Epithelial cell of prostate (primary cell): ENCODE results near the gene FRRS1.
"Not testable (repeated sequence)": the region's sequence is repeated elsewhere in the genome, so short reads cannot be mapped to it uniquely, and the experiment has no call there.

Experiments
- DNase-seq: peaks from one replicate; pipeline ENCODE4 v3.0.0-alpha.2; 2011; ENCODE audit warnings: low read depth, low spot score
- H3K27ac ChIP-seq: fragments of 450-650 bp; 2 replicates; pipeline ENCODE4 v1.5.1; 2017; ENCODE audit warnings: mild to moderate bottlenecking

Gene FRRS1, protein sequence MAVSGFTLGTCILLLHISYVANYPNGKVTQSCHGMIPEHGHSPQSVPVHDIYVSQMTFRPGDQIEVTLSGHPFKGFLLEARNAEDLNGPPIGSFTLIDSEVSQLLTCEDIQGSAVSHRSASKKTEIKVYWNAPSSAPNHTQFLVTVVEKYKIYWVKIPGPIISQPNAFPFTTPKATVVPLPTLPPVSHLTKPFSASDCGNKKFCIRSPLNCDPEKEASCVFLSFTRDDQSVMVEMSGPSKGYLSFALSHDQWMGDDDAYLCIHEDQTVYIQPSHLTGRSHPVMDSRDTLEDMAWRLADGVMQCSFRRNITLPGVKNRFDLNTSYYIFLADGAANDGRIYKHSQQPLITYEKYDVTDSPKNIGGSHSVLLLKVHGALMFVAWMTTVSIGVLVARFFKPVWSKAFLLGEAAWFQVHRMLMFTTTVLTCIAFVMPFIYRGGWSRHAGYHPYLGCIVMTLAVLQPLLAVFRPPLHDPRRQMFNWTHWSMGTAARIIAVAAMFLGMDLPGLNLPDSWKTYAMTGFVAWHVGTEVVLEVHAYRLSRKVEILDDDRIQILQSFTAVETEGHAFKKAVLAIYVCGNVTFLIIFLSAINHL

DNA sequence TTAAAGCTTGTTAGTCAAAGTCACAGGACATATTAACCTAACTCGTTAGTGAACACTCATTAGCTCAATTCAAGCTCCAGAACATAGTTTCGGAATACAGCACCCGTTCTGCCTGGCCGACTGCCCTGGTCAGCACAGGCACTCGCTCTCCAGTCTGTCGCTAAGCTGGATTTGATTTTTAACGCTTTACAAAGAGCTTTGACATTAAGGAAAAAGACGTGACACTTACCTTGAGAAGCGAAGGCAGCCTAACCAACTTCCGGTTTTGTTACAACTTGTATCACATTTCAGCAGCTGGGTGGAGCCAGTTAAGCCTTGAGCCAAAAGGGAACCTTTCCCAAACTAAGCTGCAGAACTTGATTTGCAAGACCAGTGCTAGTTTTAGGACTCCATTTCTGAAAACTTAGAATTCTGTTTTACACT lies at the start of gene FRRS1:
Gene FRRS1 (minus strand): TSS at position 258 of the 423 bp plus-strand sequence. CDS start 17,867 bp downstream, outside the sequence.
- H3K27ac ChIP-seq = peak within 1 kb of the TSS; percentile 77
- peak; percentile 72 for DNase-seq

GRCh38 chr1:99814373-99814900 lies 48.0 kb upstream of the FRRS1 start:
- H3K27ac ChIP-seq = peak overlapping the region; percentile 55
- peak; percentile 50 for DNase-seq

DNA sequence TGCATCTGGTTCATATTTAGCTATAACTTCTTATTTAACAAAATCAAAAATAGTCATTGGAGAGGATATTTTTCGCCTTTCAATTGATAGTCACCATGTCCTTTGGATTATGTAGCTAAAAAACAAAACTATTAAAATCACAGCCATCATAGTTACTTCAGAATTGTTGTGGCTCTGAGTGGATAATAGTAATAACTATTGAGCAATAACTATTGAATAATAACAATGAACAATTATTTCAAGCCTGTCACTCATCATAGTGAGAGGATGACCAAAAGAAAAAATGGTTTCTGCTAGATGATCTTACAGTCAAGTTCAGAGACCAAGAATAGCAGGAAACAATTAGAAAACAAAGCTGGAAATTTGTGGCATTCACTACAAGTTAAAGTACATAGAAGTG lies 45.3 kb upstream of the FRRS1 start:
- DNase-seq = no peak

DNA sequence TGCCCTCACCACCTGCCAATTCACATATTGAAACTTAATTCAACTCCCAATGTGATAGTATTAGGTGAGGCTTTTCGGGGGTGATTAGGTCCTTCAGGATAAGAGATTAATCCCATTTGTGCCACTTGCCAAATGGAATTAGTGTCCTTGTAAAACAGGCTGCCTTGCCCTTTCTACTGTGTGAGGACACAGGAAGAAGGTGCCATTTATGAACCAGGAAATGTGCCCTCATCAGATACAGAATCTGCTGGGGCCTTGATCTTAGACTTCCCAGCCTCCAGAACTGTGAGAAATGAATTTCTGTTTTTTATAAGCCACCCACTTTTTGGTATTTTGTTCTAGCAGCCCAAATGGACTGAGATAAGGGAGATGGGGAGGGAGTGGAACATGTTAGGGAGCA lies 44.6 kb upstream of the FRRS1 start:
- H3K27ac ChIP-seq = no peak overlapping the region
- no peak for DNase-seq

More for the DNA sequence above, 45.3 kb upstream of the FRRS1 start:
- H3K27ac ChIP-seq = no peak overlapping the region

DNA sequence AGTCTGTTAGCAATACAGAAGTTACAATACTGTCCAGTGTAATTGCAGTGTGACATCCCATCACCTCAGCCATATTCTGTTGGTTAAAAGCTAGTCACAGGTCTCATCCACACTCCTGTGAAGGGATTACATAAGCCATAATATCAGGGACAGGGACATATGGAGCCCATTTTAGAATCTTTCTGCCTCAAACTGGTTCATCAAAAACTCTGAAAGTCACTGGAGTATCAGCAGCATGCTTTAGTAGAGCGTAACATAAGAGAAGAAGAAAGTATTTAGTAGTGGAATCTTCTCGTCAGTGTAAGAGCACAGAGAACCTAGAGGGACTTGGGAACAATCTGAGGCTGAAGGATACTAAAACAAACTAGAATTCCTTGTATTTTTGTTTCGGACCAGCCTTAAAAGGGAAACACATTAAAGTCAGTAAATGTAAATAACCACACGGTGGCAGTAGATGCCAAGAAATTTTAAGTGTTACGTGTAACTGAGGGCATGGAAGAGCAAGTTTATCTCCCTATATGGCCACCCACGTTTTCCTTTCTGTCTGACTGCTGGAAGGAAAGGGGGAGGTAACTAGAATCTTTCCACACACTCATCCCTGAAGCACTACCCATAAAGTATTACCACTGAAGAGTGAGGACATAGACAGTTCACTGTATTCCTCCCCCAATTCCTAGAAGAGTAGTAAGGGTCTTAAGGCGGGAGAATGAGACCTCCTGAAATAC lies 42.1 kb upstream of the FRRS1 start:
- H3K27ac ChIP-seq = no peak overlapping the region
- DNase-seq = peak; percentile 53

GRCh38 chr1:99806882-99807281 lies 40.4 kb upstream of the FRRS1 start:
- H3K27ac ChIP-seq = no peak overlapping the region
- DNase-seq = no peak

GRCh38 chr1:99801584-99801983 lies 35.1 kb upstream of the FRRS1 start:
- no peak overlapping the region for H3K27ac ChIP-seq
- DNase-seq = no peak

DNA sequence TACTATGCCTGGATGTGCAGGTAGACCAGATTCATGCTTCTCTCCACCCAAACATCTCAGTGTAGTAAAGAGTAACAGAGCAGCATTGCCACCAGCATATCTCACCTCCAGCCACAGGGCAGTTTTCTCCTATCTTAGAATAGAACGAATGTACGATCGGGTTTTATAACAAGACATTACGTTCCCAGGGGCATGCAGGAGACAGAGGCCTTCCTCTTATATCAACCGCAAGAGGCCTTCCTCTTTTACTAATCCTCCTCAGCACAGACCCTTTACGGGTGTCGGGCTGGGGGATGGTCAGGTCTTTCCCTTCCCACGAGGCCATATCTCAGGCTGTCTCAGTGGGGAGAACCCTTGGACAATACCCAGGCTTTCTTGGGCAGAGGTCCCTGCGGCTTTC lies 27.4 kb upstream of the FRRS1 start:
- H3K27ac ChIP-seq, DNase-seq: not testable (repeated sequence)

DNA sequence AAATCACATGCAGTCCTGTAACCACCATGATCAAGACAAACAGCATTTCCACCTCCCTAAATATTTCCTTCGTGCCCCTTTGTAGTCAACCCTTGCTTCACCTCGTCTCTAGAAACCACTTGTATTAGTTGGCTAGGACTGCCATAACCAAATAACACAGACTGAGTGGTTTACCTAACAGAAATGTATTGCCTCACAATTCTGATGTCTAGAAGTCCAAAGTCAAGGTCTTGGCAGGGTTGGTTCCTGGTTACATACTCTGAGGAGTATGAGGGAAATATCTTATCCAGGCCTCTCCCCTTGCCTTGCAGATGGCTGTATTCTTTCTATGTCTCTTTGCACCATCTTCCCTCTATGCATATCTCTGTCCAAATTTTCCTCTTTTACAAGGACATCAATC lies 23.3 kb upstream of the FRRS1 start:
- no peak overlapping the region for H3K27ac ChIP-seq

DNA sequence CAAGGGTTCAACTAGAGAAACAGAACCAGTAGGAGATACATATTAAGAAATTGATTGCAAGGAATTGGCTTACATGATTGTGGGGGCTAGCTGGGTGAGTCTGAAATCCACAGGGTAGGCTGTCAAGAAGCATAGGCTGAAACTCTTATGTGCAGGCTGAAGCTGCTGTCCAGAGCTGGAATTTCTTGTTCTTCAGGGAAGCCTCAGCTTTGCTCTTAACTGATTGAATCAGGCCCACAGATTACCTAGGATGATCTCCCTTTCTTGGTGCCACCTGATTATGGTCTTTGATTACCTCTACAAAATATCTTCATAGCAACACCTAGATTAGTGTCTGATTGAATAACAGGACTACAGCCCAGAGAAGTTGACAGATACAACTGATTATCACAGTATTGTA lies 22.5 kb upstream of the FRRS1 start:
- DNase-seq = no peak
- no peak overlapping the region for H3K27ac ChIP-seq

More for the DNA sequence above, 23.3 kb upstream of the FRRS1 start:
- DNase-seq = no peak

DNA sequence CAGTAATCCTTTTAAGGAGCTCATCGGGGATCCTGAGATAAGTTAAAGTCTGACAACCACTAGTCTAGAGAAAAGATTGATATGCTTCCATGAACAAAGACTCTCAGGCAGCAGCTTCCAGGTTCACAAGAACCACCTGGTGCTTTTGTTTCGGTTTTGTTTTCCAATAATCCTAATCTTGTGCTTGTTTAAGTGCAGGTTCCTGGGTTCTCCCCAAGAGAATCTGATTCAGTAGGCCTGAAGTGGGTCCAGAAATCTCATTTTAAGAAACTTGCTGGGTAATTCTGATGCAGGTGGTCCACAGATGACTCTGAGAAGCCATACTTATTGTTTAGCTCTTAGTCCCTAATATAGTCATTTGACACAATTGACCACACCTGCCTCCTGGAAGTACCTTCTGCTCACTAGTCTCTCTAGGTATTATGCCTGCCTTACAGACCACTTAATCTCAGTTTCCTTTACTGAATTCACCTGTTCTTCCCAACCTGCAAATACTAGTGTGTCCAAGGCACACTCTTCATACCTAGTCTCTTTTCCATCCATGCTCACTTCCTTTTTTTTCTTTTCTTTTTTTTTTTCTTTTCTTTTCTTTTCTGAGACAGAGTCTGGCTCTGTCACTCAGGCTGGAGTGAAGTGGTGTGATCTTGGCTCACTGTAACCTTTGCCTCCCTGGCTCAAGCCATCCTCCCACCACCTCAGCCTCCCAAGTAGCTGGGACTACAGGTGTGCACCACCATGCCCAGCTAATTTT lies 20.5 kb upstream of the FRRS1 start:
- DNase-seq = no peak
- no peak overlapping the region for H3K27ac ChIP-seq

- no peak for DNase-seq
- no peak overlapping the region for H3K27ac ChIP-seq
These were observed 18.4 kb upstream of the FRRS1 start for GRCh38 chr1:99784809-99785255.

DNA sequence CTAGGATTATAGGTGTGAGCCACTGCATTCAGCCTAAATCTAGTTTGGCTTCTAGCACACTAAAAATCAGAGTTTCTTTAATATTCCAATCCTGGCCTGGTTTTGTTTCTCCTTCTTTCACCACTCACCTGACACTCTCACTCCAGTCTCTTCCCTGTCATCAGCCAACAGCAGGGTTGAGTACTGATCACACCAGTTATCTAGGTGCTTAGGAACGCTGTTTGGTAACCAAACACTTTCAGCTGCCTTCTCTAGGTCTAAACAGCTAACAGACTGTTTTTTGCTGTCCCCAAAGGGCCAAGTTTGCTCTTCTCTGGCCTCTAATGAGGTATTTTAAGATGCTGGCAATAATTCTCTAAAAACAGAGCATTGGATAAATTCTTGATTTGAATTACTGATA lies 17.7 kb upstream of the FRRS1 start:
- no peak for DNase-seq
- H3K27ac ChIP-seq = no peak overlapping the region

- DNase-seq = no peak
These were observed 16.5 kb upstream of the FRRS1 start for GRCh38 chr1:99782920-99783319.

DNA sequence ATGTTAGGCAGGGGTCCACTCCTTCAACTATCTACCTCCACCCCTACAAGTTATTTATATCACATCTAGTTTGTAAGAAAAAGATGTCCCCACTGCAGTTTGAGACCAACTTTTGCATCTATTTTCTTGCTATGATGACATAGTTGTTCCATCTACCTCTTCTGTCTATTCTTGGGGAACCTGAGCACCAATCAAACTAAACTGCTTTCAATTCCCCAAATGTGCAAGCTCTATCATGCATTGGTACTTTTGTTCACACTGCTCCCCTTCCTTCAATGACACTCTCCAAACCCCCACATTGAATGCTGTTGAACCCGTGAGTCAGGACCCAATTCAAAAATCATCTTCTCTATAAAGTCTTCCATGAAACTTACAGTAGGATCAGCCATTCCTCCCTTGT lies 16.0 kb upstream of the FRRS1 start:
- DNase-seq = no peak
- no peak overlapping the region for H3K27ac ChIP-seq

More at GRCh38 chr1:99782920-99783319, 16.5 kb upstream of the FRRS1 start:
- H3K27ac ChIP-seq = no peak overlapping the region

- DNase-seq = no peak
- no peak overlapping the region for H3K27ac ChIP-seq
These were observed 15.4 kb upstream of the FRRS1 start for GRCh38 chr1:99781798-99782197.

DNA sequence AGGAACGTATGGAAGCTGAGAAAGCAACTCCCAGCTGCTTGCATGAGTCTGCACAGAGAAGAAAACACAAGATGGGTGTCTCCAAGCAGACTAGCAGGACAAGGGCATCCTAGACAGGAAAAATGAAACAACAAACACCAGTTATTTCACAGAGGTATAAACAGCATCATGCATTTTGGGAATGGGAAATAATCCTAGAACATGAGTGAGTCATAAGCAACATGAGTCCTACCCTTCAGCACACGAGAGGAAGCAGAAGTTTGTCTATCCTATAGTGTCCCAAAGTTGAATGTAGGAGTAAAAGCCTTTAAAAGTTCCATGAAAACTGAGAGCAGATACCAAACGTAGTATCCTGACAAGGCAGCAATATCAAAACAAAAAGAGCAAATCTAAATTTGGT lies 11.3 kb upstream of the FRRS1 start:
- H3K27ac ChIP-seq = no peak overlapping the region
- no peak for DNase-seq

- H3K27ac ChIP-seq = no peak overlapping the region
These were observed 9.7 kb upstream of the FRRS1 start for GRCh38 chr1:99776120-99776519.

GRCh38 chr1:99772809-99773208 lies 6.4 kb upstream of the FRRS1 start:
- no peak overlapping the region for H3K27ac ChIP-seq
- no peak for DNase-seq

More at GRCh38 chr1:99776120-99776519, 9.7 kb upstream of the FRRS1 start:
- DNase-seq = no peak

DNA sequence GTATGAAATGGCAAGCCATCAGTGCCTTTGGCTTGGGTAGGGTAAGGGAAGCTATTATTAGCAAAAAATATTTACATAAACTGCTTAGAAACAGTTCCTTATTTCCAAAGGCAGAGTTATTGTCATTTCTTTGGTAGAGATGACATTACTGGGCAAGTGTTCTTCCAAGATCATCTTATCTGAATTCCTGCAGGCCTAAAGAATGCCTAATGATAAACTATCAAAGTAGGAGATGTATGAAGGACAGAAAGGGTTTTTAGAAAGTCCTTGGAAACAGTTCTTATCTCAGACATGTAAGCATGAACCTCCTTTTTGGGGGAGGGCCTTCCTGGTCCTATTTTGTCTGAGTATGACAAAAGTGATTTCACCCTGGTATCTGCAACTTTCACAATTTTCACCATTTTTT lies 5.1 kb upstream of the FRRS1 start:
- no peak for DNase-seq
- H3K27ac ChIP-seq = no peak overlapping the region
